ENCODE measurements around the gene RASGRF1.

DNA sequence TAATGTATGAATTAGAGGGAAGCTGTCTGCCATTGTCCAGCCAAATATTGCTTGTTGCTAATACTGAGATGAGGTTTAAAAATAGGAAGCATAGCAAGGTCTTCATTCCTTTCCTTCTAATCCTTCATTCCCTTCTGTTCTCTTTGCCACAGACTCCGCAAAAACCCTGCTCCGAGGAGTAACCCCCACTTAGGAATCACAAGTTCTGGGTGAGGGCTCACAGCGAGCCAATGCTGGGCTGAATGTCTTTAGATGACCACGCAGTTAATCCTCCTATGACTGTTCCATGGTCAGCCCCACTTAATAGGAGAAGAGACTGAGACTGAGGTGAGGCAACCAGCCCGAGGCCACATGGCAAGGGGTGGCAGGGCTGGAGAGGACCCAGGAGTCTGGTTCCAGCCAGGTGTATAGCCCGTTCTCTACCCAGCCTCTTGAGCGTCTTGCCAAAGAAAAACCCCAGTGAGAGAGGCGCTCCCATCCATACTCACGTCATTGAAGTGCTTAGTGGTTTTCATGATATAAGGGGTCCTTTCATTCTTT, 100.8 kb downstream of the RASGRF1 start:
- TF ChIP-seq, protein P1, sequence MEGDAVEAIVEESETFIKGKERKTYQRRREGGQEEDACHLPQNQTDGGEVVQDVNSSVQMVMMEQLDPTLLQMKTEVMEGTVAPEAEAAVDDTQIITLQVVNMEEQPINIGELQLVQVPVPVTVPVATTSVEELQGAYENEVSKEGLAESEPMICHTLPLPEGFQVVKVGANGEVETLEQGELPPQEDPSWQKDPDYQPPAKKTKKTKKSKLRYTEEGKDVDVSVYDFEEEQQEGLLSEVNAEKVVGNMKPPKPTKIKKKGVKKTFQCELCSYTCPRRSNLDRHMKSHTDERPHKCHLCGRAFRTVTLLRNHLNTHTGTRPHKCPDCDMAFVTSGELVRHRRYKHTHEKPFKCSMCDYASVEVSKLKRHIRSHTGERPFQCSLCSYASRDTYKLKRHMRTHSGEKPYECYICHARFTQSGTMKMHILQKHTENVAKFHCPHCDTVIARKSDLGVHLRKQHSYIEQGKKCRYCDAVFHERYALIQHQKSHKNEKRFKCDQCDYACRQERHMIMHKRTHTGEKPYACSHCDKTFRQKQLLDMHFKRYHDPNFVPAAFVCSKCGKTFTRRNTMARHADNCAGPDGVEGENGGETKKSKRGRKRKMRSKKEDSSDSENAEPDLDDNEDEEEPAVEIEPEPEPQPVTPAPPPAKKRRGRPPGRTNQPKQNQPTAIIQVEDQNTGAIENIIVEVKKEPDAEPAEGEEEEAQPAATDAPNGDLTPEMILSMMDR (conservative IDR thresholded peaks at IDR 0.05; ENCODE audit: low read depth, low read length) = no peak
- no peak for TF ChIP-seq EZH2phosphoT487 (IDR thresholded peaks at IDR 0.05; ENCODE audit: borderline replicate concordance, low read length)
- no peak for TF ChIP-seq EZH2 (IDR thresholded peaks at IDR 0.05; ENCODE audit: low read length, unreplicated experiment)
